ENCODE results near the gene PSD4. TPM values are rescaled to one million over a fixed set of nuclear protein-coding genes. Genes with fewer than 3 reads are reported as not detected.

Gene PSD4
- total and polyA plus RNA-seq, 10 of the 15 experiments (the other 5 are each of a cell fraction or from before 2014, with no cell fraction given): 0.68 to 114 (median 35.1) TPM

DNA sequence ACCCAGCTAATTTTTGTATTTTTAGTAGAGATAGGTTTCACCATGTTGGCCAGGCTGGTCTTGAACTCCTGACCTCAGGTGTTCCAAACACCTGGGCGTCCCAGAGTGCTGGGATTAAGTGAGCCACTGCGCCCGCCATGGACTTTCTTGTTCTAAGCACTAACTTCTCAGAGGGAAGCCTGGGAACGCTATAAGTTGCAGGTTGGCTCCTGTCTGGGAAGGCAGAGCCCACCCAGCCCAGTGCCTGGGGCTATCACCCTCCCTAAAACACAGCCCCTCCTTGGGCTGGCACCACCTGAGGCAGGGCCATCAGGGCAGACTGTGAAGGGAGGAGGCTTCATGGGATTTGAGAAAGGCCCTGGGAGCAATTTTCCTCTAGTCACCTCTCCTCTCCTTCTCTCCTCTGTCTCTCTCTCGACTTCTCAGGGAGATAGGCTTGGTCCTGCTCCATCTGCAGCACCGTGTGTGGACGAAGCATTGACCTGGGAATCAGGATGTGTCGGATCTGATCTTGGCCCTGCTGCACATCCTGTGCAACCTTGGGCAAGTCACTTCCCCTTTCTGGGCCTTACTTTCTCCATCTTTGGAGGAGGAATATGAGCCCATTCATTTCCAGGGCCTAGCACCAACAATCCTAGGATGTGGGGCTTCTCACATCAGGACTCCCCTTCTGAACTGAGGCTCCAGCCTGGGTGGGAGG is 10.9 kb downstream of the PSD4 start:
- WGBS (ENCODE audit: insufficient coverage, insufficient replicate concordance, low lambda C conversion rate, missing lambda C conversion rate): 100% methylated on average over 8 of the region's 8 CpGs
- H3K4me2 ChIP-seq (ENCODE audit: control insufficient read depth, insufficient read depth): peak overlapping the region; percentile 23; the same call in 1 of the 2 replicates
- no peak for TF ChIP-seq NKRF (conservative IDR thresholded peaks at IDR 0.05)
- peak; percentile 59; the same call in 1 of the 2 replicates for TF ChIP-seq SPI1 (IDR thresholded peaks at IDR 0.05; ENCODE audit: borderline replicate concordance, insufficient read depth, low read depth, low read length)
- H3K4me3 ChIP-seq: peak overlapping the region; percentile 21; the same call in 1 of the 2 replicates
- POLR2A ChIA-PET: no interaction called here
- H3K27me3 ChIP-seq (replicated peaks in 1 of 2; ENCODE audit: control insufficient read depth in 2 of 2, insufficient read depth in 2 of 2, low read length in 1 of 2): no peaks in the 10 kb centered on the region
- SMC1A ChIA-PET (ENCODE audit: uncharacterized antibody, unreplicated experiment): interaction anchor here (1.2 to 1.5 kb wide), 2 partner anchors 33 to 47 kb away, joined by 4 read pairs; no protein-coding TSS in a partner anchor
- RAD21 ChIA-PET (ENCODE audit: unreplicated experiment): interaction anchor here (0.7 kb wide), 1 partner anchor 704 kb away, joined by 4 read pairs; no protein-coding TSS in a partner anchor
- H3K9me3 ChIP-seq (replicated peaks; ENCODE audit: control insufficient read depth, insufficient read depth, low read length): no peaks in the 10 kb centered on the region
- DNase-seq (ENCODE audit: low read depth, low spot score) (no peak), ATAC-seq (no peak), FAIRE-seq (no peak)
- CTCF ChIA-PET: interaction anchor here (2.0 to 13.8 kb wide), 2 partner anchors 10 to 47 kb away, joined by 12 to 195 read pairs; no protein-coding TSS in a partner anchor
- H4K20me1 ChIP-seq (ENCODE audit: control insufficient read depth, insufficient read depth): peaks cover 19% of the 10 kb centered on the region
- H3K4me1 ChIP-seq (ENCODE audit: control insufficient read depth, insufficient read depth, low read length): peaks cover 5% of the 10 kb centered on the region
- H3K36me3 ChIP-seq (ENCODE audit: control insufficient read depth in 2 of 2, insufficient read depth in 2 of 2, low read length in 1 of 2): peaks cover 32 to 36% of the 10 kb centered on the region in 2 experiments
- H3K79me2 ChIP-seq (ENCODE audit: control insufficient read depth, insufficient read depth, low read length): peaks cover 50% of the 10 kb centered on the region
- in situ Hi-C loops (cut with MboI): no loop called here
- no peak overlapping the region for H3K27ac ChIP-seq (ENCODE audit: control insufficient read depth, insufficient read depth)
- H3K9ac ChIP-seq (ENCODE audit: control insufficient read depth, insufficient read depth, low read length): no peak overlapping the region
- H2AFZ ChIP-seq (ENCODE audit: control insufficient read depth, low read depth, low read length): no peak overlapping the region
- BruUV-seq (replicated peaks): no TSS peak
- intact Hi-C loops (cut with micrococcal nuclease; ENCODE audit: unreplicated experiment): no loop called here

All from GM12878 (cell line).